ENCODE measurements around the gene CCDC92.

CCDC92 gene

DNA sequence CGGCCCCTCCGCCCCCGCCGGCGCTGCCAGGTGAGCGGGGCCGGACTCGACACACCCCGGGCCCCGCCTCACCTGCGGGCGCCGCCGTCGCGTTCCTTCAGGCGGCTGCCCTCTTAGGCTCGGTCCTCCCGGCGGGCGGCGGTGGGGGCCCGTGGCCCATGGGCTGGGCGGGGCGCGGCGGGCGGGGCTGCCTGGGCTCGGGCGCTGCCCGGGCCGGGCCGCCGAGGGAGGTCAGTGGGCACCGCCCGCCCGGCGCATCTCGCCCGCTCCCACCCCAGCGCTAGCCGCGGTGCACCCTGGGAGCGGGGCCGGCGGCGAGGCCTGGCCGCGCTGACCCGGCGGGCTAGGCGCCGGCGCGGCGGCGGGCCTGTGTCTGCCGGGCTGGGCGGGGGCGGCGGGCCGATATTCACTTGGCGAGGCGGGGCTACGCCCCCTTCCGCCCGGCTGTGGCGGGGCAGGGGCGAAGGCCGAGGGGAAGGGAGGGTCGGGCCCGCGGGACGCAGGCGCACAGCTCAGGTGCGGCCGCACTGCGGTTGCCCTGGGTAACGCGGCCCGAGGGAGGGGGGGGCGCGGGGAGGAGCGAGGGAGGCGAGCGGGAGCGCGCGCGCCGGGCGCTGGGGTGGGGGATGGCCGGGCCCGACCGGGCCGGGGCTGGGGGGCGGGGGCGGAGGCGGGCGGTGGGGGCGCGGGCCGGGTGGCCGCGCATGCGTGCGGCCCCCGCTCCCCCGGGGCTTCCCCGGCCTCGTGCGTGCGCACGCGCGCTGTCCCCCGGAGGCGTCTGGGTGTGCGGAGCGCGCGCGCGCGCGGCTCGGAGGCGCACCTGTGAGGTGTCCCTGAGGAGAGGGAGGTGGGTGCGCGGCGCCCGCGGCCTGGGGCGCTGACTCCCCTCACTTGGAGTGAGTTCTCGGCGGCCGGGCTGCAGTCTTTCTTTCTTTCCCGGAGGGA is at the start of gene CCDC92, which contains the start of gene ZNF664:
Gene CCDC92 (minus strand): TSS at position 375 of the 945 bp plus-strand sequence. CDS start 28,526 bp downstream, outside the sequence.
Gene ZNF664 (plus strand): TSS at position 759 of the 945 bp plus-strand sequence. CDS start 38,930 bp downstream, outside the sequence.
- Histone ChIP-seq H3K27me3 (ENCODE audit: control insufficient read depth, insufficient read depth, low read length) (peaks cover 67% of the 10 kb centered on the region), H3K36me3 (ENCODE audit: control insufficient read depth, insufficient read depth, low read length) (peaks cover 3% of the 10 kb centered on the region), H3K4me1 (ENCODE audit: control insufficient read depth, insufficient read depth, low read length) (no peaks in the 10 kb centered on the region), H3K4me3 (ENCODE audit: low read depth, low read length) (peak within 1 kb of the TSS; percentile 70), H3K9ac (ENCODE audit: low read depth, low read length) (no peak within 1 kb of the TSS), H3K9me3 (ENCODE audit: control insufficient read depth, insufficient read depth, low read length) (no peaks in the 10 kb centered on the region)

DNA sequence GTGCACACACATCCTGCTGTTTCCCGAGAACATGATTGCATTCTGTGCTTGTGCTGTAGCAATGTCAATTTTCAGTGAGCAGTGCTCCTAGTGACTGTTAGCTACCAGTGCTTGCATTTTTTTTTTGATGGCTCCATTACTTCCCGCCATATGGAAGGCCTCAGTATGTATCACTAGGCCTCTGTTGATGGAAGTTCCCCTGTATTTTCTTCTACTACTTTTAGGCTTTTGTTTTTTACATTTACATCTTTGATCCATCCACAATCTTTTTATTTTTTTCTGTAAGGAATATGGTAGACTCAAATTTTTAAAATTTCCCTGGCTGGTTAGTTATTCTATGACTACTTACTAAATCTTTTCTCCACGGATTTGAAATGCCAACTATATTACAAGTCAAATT is 49.5 kb upstream of the CCDC92 start:
- H3K4me1 ChIP-seq (ENCODE audit: control insufficient read depth, insufficient read depth, low read length): no peaks in the 10 kb centered on the region

GRCh38 chr12:124021007-124021406 is 48.4 kb upstream of the CCDC92 start:
- Histone ChIP-seq H3K36me3 (ENCODE audit: control insufficient read depth, insufficient read depth, low read length) (no peaks in the 10 kb centered on the region), H3K9me3 (ENCODE audit: control insufficient read depth, insufficient read depth, low read length) (no peaks in the 10 kb centered on the region), H3K4me3 (ENCODE audit: low read depth, low read length) (no peak overlapping the region), H3K9ac (ENCODE audit: low read depth, low read length) (no peak overlapping the region), H3K4me1 (ENCODE audit: control insufficient read depth, insufficient read depth, low read length) (no peaks in the 10 kb centered on the region), H3K27me3 (ENCODE audit: control insufficient read depth, insufficient read depth, low read length) (no peaks in the 10 kb centered on the region)

More for the DNA sequence above, 49.5 kb upstream of the CCDC92 start:
- no peaks in the 10 kb centered on the region for H3K27me3 ChIP-seq (ENCODE audit: control insufficient read depth, insufficient read depth, low read length)
- no peak overlapping the region for H3K4me3 ChIP-seq (ENCODE audit: low read depth, low read length)
- no peaks in the 10 kb centered on the region for H3K9me3 ChIP-seq (ENCODE audit: control insufficient read depth, insufficient read depth, low read length)
- no peak overlapping the region for H3K9ac ChIP-seq (ENCODE audit: low read depth, low read length)
- no peaks in the 10 kb centered on the region for H3K36me3 ChIP-seq (ENCODE audit: control insufficient read depth, insufficient read depth, low read length)

DNA sequence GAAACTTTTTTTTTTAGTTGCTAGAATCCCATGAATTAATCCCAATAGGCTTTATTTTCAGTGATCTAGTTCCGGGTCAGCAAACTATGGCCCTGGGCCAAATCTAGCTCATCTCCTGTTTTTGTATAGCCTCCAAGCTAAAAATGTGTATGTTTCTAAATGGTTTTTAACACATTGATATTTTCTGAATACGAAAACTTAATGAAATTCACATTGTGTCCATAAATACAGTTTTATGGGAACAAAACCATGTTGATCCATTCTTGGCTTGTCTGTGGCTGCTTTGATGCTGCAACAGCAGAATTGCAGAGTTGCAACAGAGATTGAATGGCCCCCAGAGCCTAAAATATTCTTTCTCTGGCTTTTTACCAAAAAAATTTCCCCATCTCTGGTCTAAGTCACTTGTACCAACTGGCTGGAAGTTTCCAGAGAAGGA is 47.9 kb upstream of the CCDC92 start:
- Histone ChIP-seq H3K9ac (ENCODE audit: low read depth, low read length) (no peak overlapping the region), H3K9me3 (ENCODE audit: control insufficient read depth, insufficient read depth, low read length) (no peaks in the 10 kb centered on the region), H3K4me3 (ENCODE audit: low read depth, low read length) (no peak overlapping the region), H3K36me3 (ENCODE audit: control insufficient read depth, insufficient read depth, low read length) (no peaks in the 10 kb centered on the region), H3K27me3 (ENCODE audit: control insufficient read depth, insufficient read depth, low read length) (no peaks in the 10 kb centered on the region), H3K4me1 (ENCODE audit: control insufficient read depth, insufficient read depth, low read length) (no peaks in the 10 kb centered on the region)

DNA sequence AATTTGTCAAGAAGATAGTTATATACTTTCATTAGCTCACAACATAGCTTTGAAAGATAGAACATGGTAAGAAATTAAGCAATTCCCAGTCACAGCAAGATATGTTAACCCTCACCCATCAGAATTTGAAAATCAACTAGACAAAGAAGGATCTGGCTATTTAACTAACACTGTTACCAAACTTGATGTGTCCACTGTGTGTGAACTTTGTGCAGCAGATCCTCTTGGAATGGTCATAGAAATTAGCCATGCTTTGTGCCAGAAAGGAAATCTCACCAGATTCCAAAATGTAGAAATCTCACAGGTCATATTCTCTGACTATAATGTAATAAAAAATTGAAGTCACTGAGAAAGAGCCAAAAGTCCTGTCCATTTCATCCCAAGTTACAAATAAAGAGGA is 46.5 kb upstream of the CCDC92 start:
- H3K4me3 ChIP-seq (ENCODE audit: low read depth, low read length): no peak overlapping the region
- no peaks in the 10 kb centered on the region for H3K9me3 ChIP-seq (ENCODE audit: control insufficient read depth, insufficient read depth, low read length)
- no peak overlapping the region for H3K9ac ChIP-seq (ENCODE audit: low read depth, low read length)
- H3K4me1 ChIP-seq (ENCODE audit: control insufficient read depth, insufficient read depth, low read length): no peaks in the 10 kb centered on the region
- H3K27me3 ChIP-seq (ENCODE audit: control insufficient read depth, insufficient read depth, low read length): no peaks in the 10 kb centered on the region
- no peaks in the 10 kb centered on the region for H3K36me3 ChIP-seq (ENCODE audit: control insufficient read depth, insufficient read depth, low read length)

GRCh38 chr12:124018539-124018938 is 45.9 kb upstream of the CCDC92 start:
- Histone ChIP-seq H3K9me3 (ENCODE audit: control insufficient read depth, insufficient read depth, low read length) (no peaks in the 10 kb centered on the region), H3K9ac (ENCODE audit: low read depth, low read length) (no peak overlapping the region), H3K27me3 (ENCODE audit: control insufficient read depth, insufficient read depth, low read length) (no peaks in the 10 kb centered on the region)

DNA sequence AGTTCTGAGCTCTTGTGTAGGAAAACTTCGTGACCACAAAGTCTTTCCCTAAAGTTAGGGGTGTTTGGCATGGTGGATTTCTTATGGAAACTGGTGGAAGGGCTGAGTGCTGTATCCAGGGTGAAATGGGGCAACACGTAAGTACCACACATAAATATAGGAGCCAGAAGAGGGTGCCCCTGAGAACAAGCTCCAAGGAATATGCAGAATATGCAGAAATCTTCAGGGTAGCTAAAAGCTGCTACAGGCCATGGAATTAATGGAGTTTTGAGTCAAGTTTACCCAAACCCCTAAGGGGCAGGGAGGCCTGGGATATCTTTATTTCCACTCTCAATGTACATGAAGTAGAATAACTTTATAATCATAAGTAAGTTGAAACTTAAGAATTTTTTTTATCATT is 44.4 kb upstream of the CCDC92 start:
- Histone ChIP-seq H3K9ac (ENCODE audit: low read depth, low read length) (no peak overlapping the region), H3K9me3 (ENCODE audit: control insufficient read depth, insufficient read depth, low read length) (no peaks in the 10 kb centered on the region), H3K4me3 (ENCODE audit: low read depth, low read length) (no peak overlapping the region), H3K27me3 (ENCODE audit: control insufficient read depth, insufficient read depth, low read length) (no peaks in the 10 kb centered on the region), H3K36me3 (ENCODE audit: control insufficient read depth, insufficient read depth, low read length) (no peaks in the 10 kb centered on the region), H3K4me1 (ENCODE audit: control insufficient read depth, insufficient read depth, low read length) (no peaks in the 10 kb centered on the region)

More at GRCh38 chr12:124018539-124018938, 45.9 kb upstream of the CCDC92 start:
- Histone ChIP-seq H3K4me1 (ENCODE audit: control insufficient read depth, insufficient read depth, low read length) (no peaks in the 10 kb centered on the region), H3K36me3 (ENCODE audit: control insufficient read depth, insufficient read depth, low read length) (no peaks in the 10 kb centered on the region), H3K4me3 (ENCODE audit: low read depth, low read length) (no peak overlapping the region)

- H3K9ac ChIP-seq (ENCODE audit: low read depth, low read length): no peak overlapping the region
- H3K27me3 ChIP-seq (ENCODE audit: control insufficient read depth, insufficient read depth, low read length): no peaks in the 10 kb centered on the region
- no peaks in the 10 kb centered on the region for H3K9me3 ChIP-seq (ENCODE audit: control insufficient read depth, insufficient read depth, low read length)
- H3K36me3 ChIP-seq (ENCODE audit: control insufficient read depth, insufficient read depth, low read length): no peaks in the 10 kb centered on the region
- H3K4me1 ChIP-seq (ENCODE audit: control insufficient read depth, insufficient read depth, low read length): no peaks in the 10 kb centered on the region
- H3K4me3 ChIP-seq (ENCODE audit: low read depth, low read length): no peak overlapping the region
Measured at GRCh38 chr12:124015494-124016461, 43.1 kb upstream of the CCDC92 start.

DNA sequence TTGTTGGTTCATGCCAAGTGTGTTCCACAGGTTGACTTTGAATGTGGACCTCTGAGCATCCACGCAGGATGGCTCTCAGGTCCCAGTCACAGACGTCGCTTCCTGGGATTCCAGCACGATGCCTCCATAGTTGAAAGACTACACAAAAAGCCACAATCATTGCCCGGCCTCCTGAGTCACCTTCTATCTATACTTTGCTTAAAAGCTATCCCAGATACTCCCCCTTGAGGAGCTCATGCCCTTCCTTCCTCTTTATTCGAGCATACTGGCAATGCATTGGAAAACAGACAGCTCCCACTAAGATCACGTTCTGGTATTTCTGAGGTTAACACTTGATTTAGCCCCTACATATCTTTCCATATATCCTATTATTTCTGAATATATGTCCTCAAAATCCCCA is 40.4 kb upstream of the CCDC92 start:
- no peaks in the 10 kb centered on the region for H3K36me3 ChIP-seq (ENCODE audit: control insufficient read depth, insufficient read depth, low read length)
- H3K9ac ChIP-seq (ENCODE audit: low read depth, low read length): no peak overlapping the region
- no peaks in the 10 kb centered on the region for H3K4me1 ChIP-seq (ENCODE audit: control insufficient read depth, insufficient read depth, low read length)
- H3K9me3 ChIP-seq (ENCODE audit: control insufficient read depth, insufficient read depth, low read length): no peaks in the 10 kb centered on the region
- H3K27me3 ChIP-seq (ENCODE audit: control insufficient read depth, insufficient read depth, low read length): no peaks in the 10 kb centered on the region
- H3K4me3 ChIP-seq (ENCODE audit: low read depth, low read length): no peak overlapping the region

GRCh38 chr12:124011435-124012115 is 38.9 kb upstream of the CCDC92 start:
- no peak overlapping the region for H3K4me3 ChIP-seq (ENCODE audit: low read depth, low read length)
- H3K36me3 ChIP-seq (ENCODE audit: control insufficient read depth, insufficient read depth, low read length): no peaks in the 10 kb centered on the region
- no peaks in the 10 kb centered on the region for H3K9me3 ChIP-seq (ENCODE audit: control insufficient read depth, insufficient read depth, low read length)
- H3K27me3 ChIP-seq (ENCODE audit: control insufficient read depth, insufficient read depth, low read length): no peaks in the 10 kb centered on the region
- no peak overlapping the region for H3K9ac ChIP-seq (ENCODE audit: low read depth, low read length)
- no peaks in the 10 kb centered on the region for H3K4me1 ChIP-seq (ENCODE audit: control insufficient read depth, insufficient read depth, low read length)

GRCh38 chr12:124010687-124011086 is 38.1 kb upstream of the CCDC92 start:
- Histone ChIP-seq H3K9ac (ENCODE audit: low read depth, low read length) (no peak overlapping the region), H3K9me3 (ENCODE audit: control insufficient read depth, insufficient read depth, low read length) (no peaks in the 10 kb centered on the region), H3K27me3 (ENCODE audit: control insufficient read depth, insufficient read depth, low read length) (no peaks in the 10 kb centered on the region), H3K4me3 (ENCODE audit: low read depth, low read length) (no peak overlapping the region), H3K4me1 (ENCODE audit: control insufficient read depth, insufficient read depth, low read length) (no peaks in the 10 kb centered on the region), H3K36me3 (ENCODE audit: control insufficient read depth, insufficient read depth, low read length) (no peaks in the 10 kb centered on the region)
